ENCODE results near the gene EXOC6B.
"Not testable (repeated sequence)": the region's sequence is repeated elsewhere in the genome, so short reads cannot be mapped to it uniquely, and the experiment has no call there.

Gene EXOC6B

GRCh38 chr2:72665448-72665847, 160.4 kb downstream of the EXOC6B start:
- Histone ChIP-seq H2BK5ac (ENCODE audit: low read depth, low read length, poor library complexity) (no peak overlapping the region), H3K4ac (ENCODE audit: low read depth, low read length) (no peak overlapping the region), H3K9me3 (ENCODE audit: insufficient read depth, low read depth, low read length) (peaks cover 3% of the 10 kb centered on the region), H3K23ac (ENCODE audit: low read length) (no peak overlapping the region), H3K27me3 (ENCODE audit: insufficient read depth, low read length) (no peaks in the 10 kb centered on the region), H4K12ac (ENCODE audit: low read depth, low read length) (no peak overlapping the region), H3K9ac (ENCODE audit: low read length) (no peak overlapping the region), H3K36me3 (ENCODE audit: control insufficient read depth in 1 of 2, insufficient read depth in 2 of 2, low read length in 2 of 2) (peaks cover 0 to 3% of the 10 kb centered on the region in 2 experiments), H4K8ac (ENCODE audit: low read depth, low read length) (no peak overlapping the region), H3K4me3 (ENCODE audit: low read depth, low read length) (no peak overlapping the region), H4K91ac (ENCODE audit: low read depth, low read length) (no peak overlapping the region), H2BK120ac (ENCODE audit: insufficient read depth, low read length, poor library complexity) (no peak overlapping the region), H2AFZ (ENCODE audit: insufficient read depth, low read length, poor library complexity) (no peak overlapping the region), H3K14ac (ENCODE audit: low read length) (no peak overlapping the region), H3K27ac (ENCODE audit: low read depth, low read length) (no peak overlapping the region), H3K79me1 (ENCODE audit: low read length) (no peaks in the 10 kb centered on the region), H3K79me2 (ENCODE audit: control insufficient read depth, insufficient read depth, low read length, poor library complexity) (no peaks in the 10 kb centered on the region), H2AK5ac (ENCODE audit: low read length) (no peak overlapping the region), H3K4me2 (ENCODE audit: low read length) (no peak overlapping the region), H3K18ac (ENCODE audit: low read length) (no peak overlapping the region), H3K4me1 (ENCODE audit: control insufficient read depth in 1 of 2, insufficient read depth in 2 of 2, low read length in 2 of 2) (no peaks in the 10 kb centered on the region), H2BK12ac (ENCODE audit: low read length) (no peak overlapping the region)
- WGBS (ENCODE audit: extremely low coverage, insufficient coverage, insufficient read length), result no CpG with 5 or more reads among the region's 2 CpGs
- DNase-seq, result no peak

GRCh38 chr2:72661985-72662384, 163.8 kb downstream of the EXOC6B start:
- Histone ChIP-seq H2BK12ac (ENCODE audit: low read length) (no peak overlapping the region), H4K91ac (ENCODE audit: low read depth, low read length) (no peak overlapping the region), H3K9ac (ENCODE audit: low read length) (no peak overlapping the region), H3K79me1 (ENCODE audit: low read length) (no peaks in the 10 kb centered on the region), H3K27me3 (ENCODE audit: insufficient read depth, low read length) (no peaks in the 10 kb centered on the region), H4K8ac (ENCODE audit: low read depth, low read length) (no peak overlapping the region), H2BK5ac (ENCODE audit: low read depth, low read length, poor library complexity) (no peak overlapping the region), H3K4me2 (ENCODE audit: low read length) (no peak overlapping the region), H3K23ac (ENCODE audit: low read length) (no peak overlapping the region), H4K12ac (ENCODE audit: low read depth, low read length) (no peak overlapping the region), H3K4me3 (ENCODE audit: low read depth, low read length) (no peak overlapping the region), H2AK5ac (ENCODE audit: low read length) (no peak overlapping the region), H3K4ac (ENCODE audit: low read depth, low read length) (no peak overlapping the region), H3K9me3 (ENCODE audit: insufficient read depth, low read depth, low read length) (peaks cover 3% of the 10 kb centered on the region), H3K27ac (ENCODE audit: low read depth, low read length) (no peak overlapping the region), H3K79me2 (ENCODE audit: control insufficient read depth, insufficient read depth, low read length, poor library complexity) (no peaks in the 10 kb centered on the region), H3K14ac (ENCODE audit: low read length) (no peak overlapping the region), H3K36me3 (ENCODE audit: control insufficient read depth in 1 of 2, insufficient read depth in 2 of 2, low read length in 2 of 2) (peaks cover 0 to 3% of the 10 kb centered on the region in 2 experiments), H2AFZ (ENCODE audit: insufficient read depth, low read length, poor library complexity) (no peak overlapping the region), H2BK120ac (ENCODE audit: insufficient read depth, low read length, poor library complexity) (no peak overlapping the region), H3K4me1 (ENCODE audit: control insufficient read depth in 1 of 2, insufficient read depth in 2 of 2, low read length in 2 of 2) (no peaks in the 10 kb centered on the region), H3K18ac (ENCODE audit: low read length) (no peak overlapping the region)
- DNase-seq, result no peak
- WGBS (ENCODE audit: extremely low coverage, insufficient coverage, insufficient read length), result no CpG with 5 or more reads among the region's 2 CpGs

GRCh38 chr2:72649810-72650209, 176.0 kb downstream of the EXOC6B start:
- Histone ChIP-seq H3K9ac (ENCODE audit: low read length) (no peak overlapping the region), H2BK120ac (ENCODE audit: insufficient read depth, low read length, poor library complexity) (no peak overlapping the region), H3K27ac (ENCODE audit: low read depth, low read length) (no peak overlapping the region), H4K91ac (ENCODE audit: low read depth, low read length) (no peak overlapping the region), H3K18ac (ENCODE audit: low read length) (no peak overlapping the region), H3K4ac (ENCODE audit: low read depth, low read length) (no peak overlapping the region), H2BK5ac (ENCODE audit: low read depth, low read length, poor library complexity) (no peak overlapping the region), H3K79me1 (ENCODE audit: low read length) (no peaks in the 10 kb centered on the region), H3K14ac (ENCODE audit: low read length) (no peak overlapping the region), H3K4me3 (ENCODE audit: low read depth, low read length) (no peak overlapping the region), H4K12ac (ENCODE audit: low read depth, low read length) (no peak overlapping the region), H3K23ac (ENCODE audit: low read length) (no peak overlapping the region), H3K27me3 (ENCODE audit: insufficient read depth, low read length) (no peaks in the 10 kb centered on the region), H4K8ac (ENCODE audit: low read depth, low read length) (no peak overlapping the region), H3K4me1 (ENCODE audit: control insufficient read depth in 1 of 2, insufficient read depth in 2 of 2, low read length in 2 of 2) (no peaks in the 10 kb centered on the region), H3K9me3 (ENCODE audit: insufficient read depth, low read depth, low read length) (no peaks in the 10 kb centered on the region), H2AK5ac (ENCODE audit: low read length) (no peak overlapping the region), H3K4me2 (ENCODE audit: low read length) (no peak overlapping the region), H3K36me3 (ENCODE audit: control insufficient read depth in 1 of 2, insufficient read depth in 2 of 2, low read length in 2 of 2) (no peaks in the 10 kb centered on the region), H3K79me2 (ENCODE audit: control insufficient read depth, insufficient read depth, low read length, poor library complexity) (no peaks in the 10 kb centered on the region), H2BK12ac (ENCODE audit: low read length) (no peak overlapping the region), H2AFZ (ENCODE audit: insufficient read depth, low read length, poor library complexity) (no peak overlapping the region)
- WGBS (ENCODE audit: extremely low coverage, insufficient coverage, insufficient read length), result no CpG with 5 or more reads among the region's 6 CpGs
- DNase-seq, result no peak

GRCh38 chr2:72641221-72641620, 184.6 kb downstream of the EXOC6B start:
- not testable (repeated sequence) for H3K79me2 ChIP-seq (ENCODE audit: control insufficient read depth, insufficient read depth, low read length, poor library complexity); H4K12ac ChIP-seq (ENCODE audit: low read depth, low read length); H3K4me2 ChIP-seq (ENCODE audit: low read length); H4K91ac ChIP-seq (ENCODE audit: low read depth, low read length); H3K4me1 ChIP-seq (ENCODE audit: control insufficient read depth in 1 of 2, insufficient read depth in 2 of 2, low read length in 2 of 2); H2BK12ac ChIP-seq (ENCODE audit: low read length); H3K27me3 ChIP-seq (ENCODE audit: insufficient read depth, low read length); H3K27ac ChIP-seq (ENCODE audit: low read depth, low read length); H3K79me1 ChIP-seq (ENCODE audit: low read length); H3K14ac ChIP-seq (ENCODE audit: low read length); H3K9ac ChIP-seq (ENCODE audit: low read length); H3K18ac ChIP-seq (ENCODE audit: low read length); H2AK5ac ChIP-seq (ENCODE audit: low read length); H2AFZ ChIP-seq (ENCODE audit: insufficient read depth, low read length, poor library complexity); DNase-seq; H3K4ac ChIP-seq (ENCODE audit: low read depth, low read length); H3K9me3 ChIP-seq (ENCODE audit: insufficient read depth, low read depth, low read length); H2BK120ac ChIP-seq (ENCODE audit: insufficient read depth, low read length, poor library complexity); H4K8ac ChIP-seq (ENCODE audit: low read depth, low read length); H3K36me3 ChIP-seq (ENCODE audit: control insufficient read depth in 1 of 2, insufficient read depth in 2 of 2, low read length in 2 of 2); H3K23ac ChIP-seq (ENCODE audit: low read length); H2BK5ac ChIP-seq (ENCODE audit: low read depth, low read length, poor library complexity); H3K4me3 ChIP-seq (ENCODE audit: low read depth, low read length)
- no CpG with 5 or more reads among the region's 8 CpGs for WGBS (ENCODE audit: extremely low coverage, insufficient coverage, insufficient read length)
